AG10803 (cell line): Measurements from ENCODE around the gene GPATCH2.

Source experiments
- DNase-seq: peaks from one replicate; pipeline ENCODE4 v3.0.0; 2010; ENCODE audit warnings: low read depth
- H3K4me3 ChIP-seq: 2 replicates; pipeline ENCODE4 v1.5.1; 2011; ENCODE audit warnings: mild to moderate bottlenecking, low read length, control low read depth
- TF ChIP-seq, protein P1 (sequence below): conservative IDR thresholded peaks from 2 replicates; pipeline ENCODE4 v1.5.1; 2011; ENCODE audit warnings: mild to moderate bottlenecking, low read length, control low read depth, inconsistent platforms

Gene GPATCH2

GRCh38 chr1:217617126-217617525 lies 13.8 kb downstream of the GPATCH2 start:
- DNase-seq = no peak
- TF ChIP-seq, protein P1, sequence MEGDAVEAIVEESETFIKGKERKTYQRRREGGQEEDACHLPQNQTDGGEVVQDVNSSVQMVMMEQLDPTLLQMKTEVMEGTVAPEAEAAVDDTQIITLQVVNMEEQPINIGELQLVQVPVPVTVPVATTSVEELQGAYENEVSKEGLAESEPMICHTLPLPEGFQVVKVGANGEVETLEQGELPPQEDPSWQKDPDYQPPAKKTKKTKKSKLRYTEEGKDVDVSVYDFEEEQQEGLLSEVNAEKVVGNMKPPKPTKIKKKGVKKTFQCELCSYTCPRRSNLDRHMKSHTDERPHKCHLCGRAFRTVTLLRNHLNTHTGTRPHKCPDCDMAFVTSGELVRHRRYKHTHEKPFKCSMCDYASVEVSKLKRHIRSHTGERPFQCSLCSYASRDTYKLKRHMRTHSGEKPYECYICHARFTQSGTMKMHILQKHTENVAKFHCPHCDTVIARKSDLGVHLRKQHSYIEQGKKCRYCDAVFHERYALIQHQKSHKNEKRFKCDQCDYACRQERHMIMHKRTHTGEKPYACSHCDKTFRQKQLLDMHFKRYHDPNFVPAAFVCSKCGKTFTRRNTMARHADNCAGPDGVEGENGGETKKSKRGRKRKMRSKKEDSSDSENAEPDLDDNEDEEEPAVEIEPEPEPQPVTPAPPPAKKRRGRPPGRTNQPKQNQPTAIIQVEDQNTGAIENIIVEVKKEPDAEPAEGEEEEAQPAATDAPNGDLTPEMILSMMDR = no peak
- H3K4me3 ChIP-seq = no peak overlapping the region

- TF ChIP-seq, protein P1 = no peak
- peak; percentile 25 for DNase-seq
- no peak overlapping the region for H3K4me3 ChIP-seq
Measured at GRCh38 chr1:217614200-217614712, 16.6 kb downstream of the GPATCH2 start.

GRCh38 chr1:217605390-217605789 lies 25.5 kb downstream of the GPATCH2 start:
- H3K4me3 ChIP-seq = no peak overlapping the region
- TF ChIP-seq, protein P1 = no peak
- DNase-seq = no peak

- TF ChIP-seq, protein P1 = no peak
- no peak overlapping the region for H3K4me3 ChIP-seq
- no peak for DNase-seq
Measured at GRCh38 chr1:217602380-217602779, 28.5 kb downstream of the GPATCH2 start.

DNA sequence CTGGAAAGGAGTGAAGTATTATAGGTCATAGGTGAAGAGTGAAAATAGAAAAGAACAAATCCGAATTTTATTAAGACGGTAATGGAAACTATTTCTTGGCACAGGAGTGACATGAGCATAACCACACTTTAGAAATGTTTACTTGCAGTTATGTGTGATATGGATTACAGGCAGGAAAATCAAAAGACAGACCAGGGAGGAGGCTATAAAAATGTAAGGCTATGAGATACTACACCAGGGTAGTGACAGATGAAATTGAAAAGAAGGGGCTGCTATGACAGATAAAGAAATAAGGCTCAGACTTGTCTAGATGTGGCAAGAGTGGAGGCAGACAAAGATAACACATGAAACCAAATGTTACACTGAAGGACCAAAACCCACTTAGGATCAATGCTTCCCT lies 31.7 kb downstream of the GPATCH2 start:
- TF ChIP-seq, protein P1 = no peak
- DNase-seq = no peak
- no peak overlapping the region for H3K4me3 ChIP-seq

DNA sequence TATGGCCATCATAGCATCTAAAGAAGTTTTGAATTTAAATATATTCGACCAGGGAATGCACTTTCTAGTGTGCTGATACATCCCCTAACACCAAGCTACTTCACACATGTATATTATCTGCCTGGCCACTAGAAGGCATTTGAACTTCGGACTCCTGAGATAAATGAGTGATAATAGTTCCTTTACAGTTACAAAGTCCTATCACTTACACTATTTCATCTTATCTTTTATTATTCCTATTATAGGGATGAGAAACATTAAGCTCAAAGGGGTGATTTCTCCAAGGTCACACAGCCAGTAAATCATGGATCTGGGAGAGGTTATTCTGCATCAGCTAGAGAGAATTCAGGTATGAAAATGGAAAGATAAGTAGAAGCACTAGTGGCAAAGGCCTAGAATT lies 40.3 kb downstream of the GPATCH2 start:
- H3K4me3 ChIP-seq = no peak overlapping the region
- no peak for DNase-seq
- TF ChIP-seq, protein P1 = no peak

- no peak overlapping the region for H3K4me3 ChIP-seq
- DNase-seq = peak; percentile 5
Measured at GRCh38 chr1:217586586-217586985, 44.3 kb downstream of the GPATCH2 start.

More at GRCh38 chr1:217586586-217586985, 44.3 kb downstream of the GPATCH2 start:
- TF ChIP-seq, protein P1 = no peak
